NB4 (cell line): ENCODE results near the gene FMNL3.

Source experiments
- DNase-seq: peaks from one replicate; pipeline ENCODE4 v3.0.0; 2010; ENCODE audit warnings: low read depth
- H3K4me3 ChIP-seq: one replicate; pipeline ENCODE4 v1.5.1; 2011; ENCODE audit warnings: mild to moderate bottlenecking, low read depth, low read length, moderate library complexity
- CTCF ChIP-seq: IDR thresholded peaks from one replicate; pipeline ENCODE4 v1.5.1; 2012; ENCODE audit warnings: low read depth, low read length
- MAX ChIP-seq: IDR thresholded peaks from 2 replicates; pipeline ENCODE4 v1.6.1; 2011; ENCODE audit warnings: low read depth, low read length
- MYC ChIP-seq: IDR thresholded peaks from 2 replicates; pipeline ENCODE4 v1.6.1; 2011; ENCODE audit warnings: low read depth, low read length
- POLR2A ChIP-seq: IDR thresholded peaks from 2 replicates; pipeline ENCODE4 v1.6.1; 2011; ENCODE audit warnings: mild to moderate bottlenecking; ENCODE audit not compliant: insufficient read length; ENCODE audit errors: extremely low read depth

Gene FMNL3

DNA sequence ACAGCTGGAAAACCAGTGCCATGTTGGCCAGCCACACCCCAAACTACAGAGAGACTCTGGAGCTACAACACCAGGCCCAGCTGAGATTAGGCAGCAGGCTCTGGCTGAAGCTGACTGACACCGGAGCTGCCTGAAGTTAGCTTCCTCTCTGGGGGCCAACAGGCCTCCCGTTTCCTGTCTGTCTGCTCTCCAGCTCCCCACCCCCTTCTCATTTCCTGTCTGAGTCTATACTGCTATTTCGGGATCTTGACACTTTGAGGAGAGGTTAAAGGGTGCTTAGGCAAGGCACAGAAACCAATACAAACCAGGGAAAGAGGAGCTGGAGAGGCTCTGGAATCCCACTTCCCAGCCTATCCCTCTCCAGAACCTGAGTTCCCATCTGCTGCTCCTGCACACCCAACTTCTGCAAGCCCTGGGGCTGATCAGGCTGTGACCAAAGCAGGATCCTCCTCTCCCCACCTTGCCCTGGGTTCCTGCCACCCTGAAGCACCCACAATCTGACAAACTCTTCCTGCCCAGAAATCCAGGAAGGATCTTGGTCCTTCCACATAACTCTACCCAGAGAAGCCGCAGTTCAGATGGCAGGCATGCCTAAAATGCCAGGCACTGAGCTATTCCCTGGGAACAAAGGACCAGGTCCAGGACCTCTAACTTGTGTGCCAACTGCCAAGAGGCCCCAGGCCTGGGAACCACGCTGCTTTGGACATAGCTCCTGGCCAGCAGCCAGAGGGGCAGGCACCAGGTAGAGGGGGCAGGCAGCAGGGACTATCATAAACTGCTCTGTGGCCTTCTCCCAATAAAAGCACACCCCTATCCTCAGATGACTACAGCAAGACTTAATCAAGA lies 44.0 kb downstream of the FMNL3 start:
- no peak for TF ChIP-seq CTCF
- peak; percentile 68 for TF ChIP-seq MYC
- peak; percentile 37; the same call in 1 of the 2 replicates for TF ChIP-seq MAX
- no peak for TF ChIP-seq POLR2A
- DNase-seq = peak; percentile 98
- peak overlapping the region; percentile 47 for H3K4me3 ChIP-seq

GRCh38 chr12:49661746-49662145 lies 45.5 kb downstream of the FMNL3 start:
- TF ChIP-seq POLR2A = no peak
- no peak for DNase-seq
- no peak overlapping the region for H3K4me3 ChIP-seq

GRCh38 chr12:49661191-49661590 lies 46.0 kb downstream of the FMNL3 start:
- no peak overlapping the region for H3K4me3 ChIP-seq
- no peak for DNase-seq
- no peak for TF ChIP-seq MYC
- TF ChIP-seq POLR2A = no peak
- TF ChIP-seq MAX = no peak
- no peak for TF ChIP-seq CTCF

GRCh38 chr12:49659753-49660152 lies 47.5 kb downstream of the FMNL3 start:
- DNase-seq = no peak
- TF ChIP-seq MAX (no peak), CTCF (no peak), POLR2A (no peak), MYC (no peak)
- no peak overlapping the region for H3K4me3 ChIP-seq

GRCh38 chr12:49658276-49658675 lies 48.9 kb downstream of the FMNL3 start:
- H3K4me3 ChIP-seq = no peak overlapping the region
- no peak for DNase-seq
- TF ChIP-seq MAX (no peak), MYC (no peak), CTCF (no peak), POLR2A (no peak)

- TF ChIP-seq CTCF = no peak
- no peak for TF ChIP-seq POLR2A
- no peak for TF ChIP-seq MYC
- no peak for TF ChIP-seq MAX
- H3K4me3 ChIP-seq = no peak overlapping the region
- no peak for DNase-seq
These were observed 51.5 kb downstream of the FMNL3 start for GRCh38 chr12:49655595-49656236.
